ENCODE data around the gene KRTAP3-1.

GRCh38 chr17:40967582-40967981 lies 41.3 kb downstream of the KRTAP3-1 start:
- TF ChIP-seq, protein P1, sequence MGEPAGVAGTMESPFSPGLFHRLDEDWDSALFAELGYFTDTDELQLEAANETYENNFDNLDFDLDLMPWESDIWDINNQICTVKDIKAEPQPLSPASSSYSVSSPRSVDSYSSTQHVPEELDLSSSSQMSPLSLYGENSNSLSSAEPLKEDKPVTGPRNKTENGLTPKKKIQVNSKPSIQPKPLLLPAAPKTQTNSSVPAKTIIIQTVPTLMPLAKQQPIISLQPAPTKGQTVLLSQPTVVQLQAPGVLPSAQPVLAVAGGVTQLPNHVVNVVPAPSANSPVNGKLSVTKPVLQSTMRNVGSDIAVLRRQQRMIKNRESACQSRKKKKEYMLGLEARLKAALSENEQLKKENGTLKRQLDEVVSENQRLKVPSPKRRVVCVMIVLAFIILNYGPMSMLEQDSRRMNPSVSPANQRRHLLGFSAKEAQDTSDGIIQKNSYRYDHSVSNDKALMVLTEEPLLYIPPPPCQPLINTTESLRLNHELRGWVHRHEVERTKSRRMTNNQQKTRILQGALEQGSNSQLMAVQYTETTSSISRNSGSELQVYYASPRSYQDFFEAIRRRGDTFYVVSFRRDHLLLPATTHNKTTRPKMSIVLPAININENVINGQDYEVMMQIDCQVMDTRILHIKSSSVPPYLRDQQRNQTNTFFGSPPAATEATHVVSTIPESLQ (CRISPR knock-in tag; IDR thresholded peaks at IDR 0.05), result no peak
- no peak for TF ChIP-seq PRRX2 (CRISPR knock-in tag; IDR thresholded peaks at IDR 0.05)

Data from WTC11 (cell line).